ENCODE data around the gene GTF2H2C.
"Not testable (repeated sequence)": the region's sequence is repeated elsewhere in the genome, so short reads cannot be mapped to it uniquely, and the experiment has no call there.

GTF2H2C gene

DNA sequence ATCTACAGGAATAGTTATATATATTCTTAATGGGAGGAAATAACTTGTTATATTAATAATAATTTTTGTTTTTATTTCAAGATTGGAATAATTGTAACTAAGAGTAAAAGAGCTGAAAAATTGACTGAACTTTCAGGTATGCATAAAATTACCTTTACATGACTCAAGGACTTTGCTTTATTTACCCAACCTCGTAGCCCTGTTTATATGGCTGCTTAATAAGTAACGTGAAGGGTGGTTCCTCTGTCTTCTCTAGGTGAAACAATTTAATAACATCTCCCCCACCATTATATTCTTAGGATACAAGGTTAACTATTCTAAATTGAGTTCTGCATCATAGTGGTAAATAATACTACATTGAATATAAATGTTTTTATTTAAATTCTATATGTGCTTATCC lies 8.1 kb downstream of the GTF2H2C start:
- DNase-seq: not testable (repeated sequence)

DNA sequence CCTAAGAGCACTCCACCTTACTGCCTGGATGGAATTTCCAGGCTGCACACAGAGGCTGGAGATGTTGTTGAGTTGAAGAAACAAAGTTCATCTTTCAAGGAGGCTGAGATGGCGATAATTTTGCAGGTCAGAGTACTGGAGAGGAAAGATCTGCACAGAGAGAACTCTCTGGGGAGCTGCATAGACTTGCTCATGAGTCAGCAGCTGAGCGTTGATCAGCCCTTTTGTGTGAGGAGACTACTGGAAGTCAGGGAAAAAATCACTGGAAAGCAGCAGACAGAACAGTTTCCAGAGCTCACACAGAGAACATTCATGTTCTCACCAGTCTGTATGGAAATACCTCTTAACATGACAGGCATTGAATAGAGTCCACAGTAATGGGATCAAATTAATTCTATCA lies 23.4 kb downstream of the GTF2H2C start:
- not testable (repeated sequence) for DNase-seq

DNA sequence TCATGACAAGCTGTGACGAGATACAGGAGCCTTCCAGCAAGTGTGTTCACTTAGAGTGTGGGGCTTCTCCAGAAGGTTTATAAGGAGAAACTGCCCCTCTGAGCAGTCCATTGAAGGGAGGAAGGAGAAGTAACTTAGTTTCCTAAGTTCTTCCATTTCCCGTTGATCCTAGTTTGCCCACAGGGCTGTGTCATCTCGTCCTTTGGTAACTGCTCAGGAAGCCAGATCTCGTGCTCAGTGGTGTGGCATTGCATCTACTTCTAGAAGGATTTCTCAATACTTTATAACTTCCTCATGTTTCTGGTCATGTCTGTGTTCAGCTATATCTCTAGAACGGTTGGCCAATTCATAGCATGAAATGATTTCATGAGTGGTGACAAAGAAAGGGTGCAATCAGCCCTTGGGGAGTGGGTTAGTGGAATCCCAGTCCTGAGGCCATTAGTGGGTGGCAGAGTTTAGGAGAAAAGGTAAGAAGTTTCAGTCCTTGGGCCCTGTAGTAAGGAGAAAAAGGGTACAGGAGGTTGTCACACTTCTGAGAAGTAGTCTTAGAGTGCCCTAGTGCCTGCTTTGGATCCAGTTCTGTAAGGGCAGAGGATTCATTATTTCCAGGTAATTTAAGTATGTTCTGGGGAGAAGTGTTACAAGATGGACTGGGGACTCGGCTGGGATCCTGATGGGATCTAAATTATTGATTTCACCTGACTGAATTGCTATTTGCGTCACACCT lies 36.3 kb downstream of the GTF2H2C start:
- not testable (repeated sequence) for DNase-seq

DNA sequence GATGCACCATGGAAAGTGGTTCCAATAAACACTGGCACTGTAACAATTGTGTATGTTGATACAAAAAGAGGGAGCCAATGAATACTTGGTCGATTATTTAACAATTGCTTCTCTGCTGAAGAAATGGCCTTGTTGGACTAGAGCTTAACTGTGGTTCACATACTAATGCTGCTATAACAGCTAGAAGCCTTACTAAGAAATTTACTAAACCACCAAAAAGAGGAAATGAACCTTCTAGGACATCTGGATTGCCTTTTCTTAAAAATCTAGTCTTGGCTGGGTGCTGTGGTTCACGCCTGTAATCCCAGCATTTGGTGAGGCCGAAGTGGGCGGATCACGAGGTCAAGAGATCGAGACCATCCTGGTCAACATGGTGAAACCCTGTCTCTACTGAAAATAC lies 42.0 kb downstream of the GTF2H2C start:
- DNase-seq: not testable (repeated sequence)

DNA sequence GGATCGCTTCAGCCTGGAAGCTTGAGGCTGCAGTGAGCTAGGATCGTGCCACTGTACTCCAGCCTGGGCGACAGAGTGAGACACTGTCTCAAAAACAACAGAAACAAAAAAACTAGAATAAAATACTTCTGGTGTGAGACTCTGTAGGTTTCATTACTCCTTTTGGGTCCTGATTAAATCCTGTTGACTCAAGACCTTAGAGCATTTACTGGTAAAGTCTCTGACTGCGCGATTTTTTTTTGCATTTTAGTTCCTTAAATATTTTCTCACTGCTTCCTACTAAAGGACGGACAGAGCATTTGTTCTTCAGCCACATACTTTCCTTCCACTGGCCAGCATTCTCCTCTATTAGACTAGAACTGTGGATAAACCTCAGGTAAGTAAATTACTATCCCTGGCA lies 46.8 kb downstream of the GTF2H2C start:
- DNase-seq: not testable (repeated sequence)

DNA sequence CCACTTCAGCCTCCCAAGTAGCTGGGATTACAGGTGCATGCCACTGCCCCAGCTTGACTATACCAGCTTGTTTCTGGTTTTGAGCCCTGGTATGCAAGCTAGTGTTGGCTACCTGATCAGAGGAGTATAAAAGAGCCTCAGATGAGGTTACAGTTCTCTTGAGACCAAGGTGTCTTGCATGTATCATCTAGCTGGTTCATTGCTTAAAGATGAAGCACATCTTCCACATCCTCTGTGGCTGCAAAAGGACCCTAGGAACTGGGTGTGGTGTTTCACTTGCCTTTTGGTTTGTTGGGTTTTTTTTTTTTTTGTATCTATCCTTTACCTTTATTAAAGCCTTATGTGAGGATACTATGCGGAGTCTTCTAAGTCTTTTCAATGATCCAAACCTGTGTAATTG lies 47.8 kb downstream of the GTF2H2C start:
- DNase-seq: not testable (repeated sequence)

DNA sequence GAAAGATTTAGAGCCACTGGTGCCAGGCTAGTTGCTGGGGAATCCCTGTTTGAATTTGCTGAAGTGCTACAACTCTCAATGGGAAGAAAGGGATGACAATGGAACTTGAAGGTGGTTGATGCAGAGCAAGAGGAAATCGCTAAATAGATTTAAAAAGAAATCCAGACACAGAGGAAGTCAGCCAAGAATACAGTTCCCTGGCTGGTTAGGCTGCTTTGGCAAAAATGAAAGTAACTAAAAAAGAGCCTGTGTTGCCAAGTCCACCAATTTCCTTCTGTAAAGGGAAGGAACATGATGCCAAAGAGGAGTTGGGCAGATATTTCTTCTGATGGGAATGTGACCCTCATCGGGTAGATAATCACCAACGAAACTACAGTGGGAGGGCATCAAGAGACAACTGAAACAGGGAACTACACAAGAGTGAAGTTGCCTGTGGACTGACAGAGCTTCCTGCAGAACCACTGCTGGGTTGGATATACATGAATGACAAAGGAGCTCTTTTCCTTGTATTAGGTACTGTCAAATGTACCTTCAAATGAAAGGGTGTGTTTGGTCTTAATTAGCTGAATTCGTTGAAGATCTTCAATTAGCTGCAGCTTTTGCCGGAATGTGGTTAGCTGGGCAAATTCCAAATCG lies 49.0 kb downstream of the GTF2H2C start:
- not testable (repeated sequence) for DNase-seq

DNA sequence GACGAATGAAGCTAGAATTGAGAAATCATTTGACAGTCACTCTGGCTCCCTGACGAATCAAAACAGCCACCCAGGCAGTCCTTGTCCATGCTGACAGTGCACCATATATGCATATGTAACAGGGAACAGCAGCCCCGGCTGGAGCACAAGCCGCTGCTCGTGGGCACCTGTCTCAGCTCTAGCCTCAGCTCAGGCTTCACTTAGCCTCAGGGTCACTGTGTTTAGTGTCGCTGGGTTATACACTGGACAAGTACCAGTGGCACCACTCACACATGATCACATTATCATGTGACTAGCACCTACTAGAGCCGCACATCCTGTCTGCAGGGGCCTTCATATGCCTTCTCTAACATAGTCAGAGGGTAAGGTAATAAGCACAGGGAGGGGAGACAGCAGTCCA lies 54.9 kb downstream of the GTF2H2C start:
- not testable (repeated sequence) for DNase-seq

DNA sequence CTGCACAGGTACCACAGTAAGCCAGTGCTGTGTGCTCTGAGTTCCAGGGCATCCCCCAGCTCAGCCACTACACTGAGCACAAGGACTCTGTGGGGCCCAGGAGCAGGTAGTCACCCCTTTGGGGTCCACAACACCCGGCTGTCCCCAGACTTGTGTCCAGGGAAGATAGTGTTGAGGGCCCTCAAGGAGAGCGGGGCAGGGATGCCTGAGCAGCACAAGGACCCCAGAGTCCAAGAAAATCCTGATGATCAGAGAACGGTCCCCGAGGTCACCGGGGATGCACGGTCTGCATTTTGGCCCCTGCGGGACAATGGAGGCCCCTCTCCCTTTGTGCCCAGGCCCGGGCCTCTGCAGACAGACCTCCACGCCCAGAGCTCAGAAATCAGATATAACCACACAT lies 71.9 kb downstream of the GTF2H2C start:
- not testable (repeated sequence) for DNase-seq
